HCT116 (cell line): Measurements from ENCODE around the gene SDR42E2. TPM values are rescaled to one million over a fixed set of nuclear protein-coding genes. Genes with fewer than 3 reads are reported as not detected.
A peak's percentile ranks its signal among the peaks of the same experiment; 100 is the strongest.

Experiments
- ATAC-seq: fragments of 200-7000 bp; cut with Tn5 transposase; 2 replicates; pipeline ENCODE4 v1.9.1; 2020; ENCODE audit warnings: mild to moderate bottlenecking, moderate library complexity
- BruUV-seq: library from RNA; stranded (reverse); fragments of 400-500 nt; replicated peaks from 2 replicates; lab custom pipeline; 2021; lab: Mats Ljungman, UMichigan
- CTCF ChIA-PET: fragments of 300-600 bp; sonication (Branson Sonifier 250); formaldehyde crosslinking; loops from one replicate; lab custom pipeline; 2021; ENCODE audit warnings: antibody characterized with exemption; lab: Charles Lee
- POLR2A ChIA-PET: fragments of 300-600, 350-600 bp; sonication (Branson Sonifier 250); formaldehyde crosslinking; loops from one replicate; lab custom pipeline; 2021; ENCODE audit warnings: antibody characterized with exemption; lab: Charles Lee
- RAD21 ChIA-PET, 2 experiments: fragments of 300-600 bp; sonication (Branson Sonifier 250); formaldehyde crosslinking; loops; one replicate each; lab custom pipeline; 2023; ENCODE audit warnings: low total read pairs in 2 of 2; ENCODE audit not compliant: uncharacterized antibody in 2 of 2, unreplicated experiment in 2 of 2, low non-redundant PET in 1 of 2; lab: Charles Lee
- DNase-seq: peaks from one replicate; pipeline ENCODE4 v3.0.0-alpha.2; 2010; ENCODE audit warnings: low read depth, low spot score
- H2AFZ ChIP-seq: fragments of 200-600 bp; shearing (Covaris generic), sonication (generic); 2 replicates; pipeline ENCODE4 v1.6.1; 2017; ENCODE audit warnings: low read depth, mixed run types, mixed read lengths, antibody characterized with exemption, low read length; ENCODE audit not compliant: poor library complexity, severe bottlenecking
- H3K27ac ChIP-seq: 2 replicates; pipeline ENCODE4 v1.5.1; 2012; ENCODE audit warnings: low read depth, low read length
- H3K27me3 ChIP-seq: fragments of 200-600 bp; sonication (generic); 2 replicates; pipeline ENCODE4 v1.6.1; 2016; ENCODE audit warnings: mixed run types, low read length, mixed read lengths; ENCODE audit not compliant: insufficient read depth
- H3K36me3 ChIP-seq, 2 experiments: fragments of 200-500 bp in 1 of 2; fragments of 200-600 bp in 1 of 2; sonication (Bioruptor generic) in 1 of 2; sonication (generic) in 1 of 2; 2 replicates each; pipeline versions ENCODE4 v1.5.1 to v1.6.1; 2014 to 2016; ENCODE audit warnings: low read length in 2 of 2, inconsistent platforms in 1 of 2, mixed read lengths in 1 of 2, mixed run types in 1 of 2; ENCODE audit not compliant: insufficient read depth in 2 of 2, control insufficient read depth in 1 of 2
- H3K4me1 ChIP-seq, 2 experiments: fragments of 200-600 bp in 1 of 2; sonication (generic) in 1 of 2; 2 replicates each; pipeline versions ENCODE4 v1.5.1 to v1.6.1; 2012 to 2017; ENCODE audit warnings: low read length in 2 of 2, inconsistent platforms in 1 of 2, mild to moderate bottlenecking in 1 of 2, mixed read lengths in 1 of 2, mixed run types in 1 of 2, moderate library complexity in 1 of 2; ENCODE audit not compliant: insufficient read depth in 2 of 2, control insufficient read depth in 1 of 2
- H3K4me2 ChIP-seq: fragments of 200-600 bp; sonication (generic); 2 replicates; pipeline ENCODE4 v1.6.1; 2017; ENCODE audit warnings: mixed run types, low read length, mixed read lengths
- H3K4me3 ChIP-seq, 2 experiments: fragments of 200-600 bp in 1 of 2; sonication (generic) in 1 of 2; replicated peaks in 1 of 2; 2 replicates each; pipeline ENCODE4 v1.5.1; 2011 to 2016; ENCODE audit warnings: low read length in 2 of 2, control low read depth in 1 of 2, low read depth in 1 of 2, mild to moderate bottlenecking in 1 of 2, mixed read lengths in 1 of 2, mixed run types in 1 of 2
- H3K79me2 ChIP-seq: fragments of 200-600 bp; sonication (generic); 2 replicates; pipeline ENCODE4 v1.6.1; 2017; ENCODE audit warnings: mild to moderate bottlenecking, mixed run types, low read length, moderate library complexity, mixed read lengths; ENCODE audit not compliant: insufficient read depth
- H3K9ac ChIP-seq: fragments of 200-600 bp; sonication (generic); 2 replicates; pipeline ENCODE4 v1.6.1; 2016; ENCODE audit warnings: low read length, mixed read lengths
- H3K9me2 ChIP-seq: fragments of 200-600 bp; sonication (generic), shearing (Covaris generic); 2 replicates; pipeline ENCODE4 v1.6.1; 2017; ENCODE audit warnings: mixed run types, mild to moderate bottlenecking, moderate library complexity; ENCODE audit not compliant: insufficient read depth
- H3K9me3 ChIP-seq, 2 experiments: fragments of 200-500 bp in 1 of 2; fragments of 200-600 bp in 1 of 2; sonication (Bioruptor generic) in 1 of 2; sonication (generic) in 1 of 2; 2 replicates each; pipeline ENCODE4 v1.6.1; 2014 to 2017; ENCODE audit warnings: low read length in 2 of 2, mixed read lengths in 2 of 2, inconsistent platforms in 1 of 2, low read depth in 1 of 2, mild to moderate bottlenecking in 1 of 2, mixed run types in 1 of 2, moderate library complexity in 1 of 2; ENCODE audit not compliant: control insufficient read depth in 1 of 2, insufficient read depth in 1 of 2
- H4K20me1 ChIP-seq: fragments of 200-600 bp; sonication (generic), shearing (Covaris generic); 2 replicates; pipeline ENCODE4 v1.6.1; 2017; ENCODE audit warnings: mixed run types, mild to moderate bottlenecking, moderate library complexity; ENCODE audit not compliant: insufficient read depth
- ATF3 ChIP-seq: IDR thresholded peaks from 2 replicates; pipeline ENCODE4 v1.6.1; 2012
- CBX3 ChIP-seq: IDR thresholded peaks from 2 replicates; pipeline ENCODE4 v1.6.1; 2012; ENCODE audit warnings: low read depth
- CEBPB ChIP-seq: IDR thresholded peaks from 2 replicates; pipeline ENCODE4 v1.6.1; 2012; ENCODE audit warnings: low read depth
- EGR1 ChIP-seq: IDR thresholded peaks from 2 replicates; pipeline ENCODE4 v1.6.1; 2012; ENCODE audit warnings: low read depth
- ELF1 ChIP-seq: IDR thresholded peaks from 2 replicates; pipeline ENCODE4 v1.6.1; 2012; ENCODE audit warnings: low read depth, borderline replicate concordance
- EZH2 ChIP-seq: fragments of 200-600 bp; sonication (generic); IDR thresholded peaks from 2 replicates; pipeline ENCODE4 v1.6.1; 2017; ENCODE audit warnings: antibody characterized with exemption, mixed run types
- EZH2phosphoT487 ChIP-seq: fragments of 200-600 bp; IDR thresholded peaks from 2 replicates; pipeline ENCODE4 v1.6.1; 2018; ENCODE audit warnings: antibody characterized with exemption, borderline replicate concordance
- FOSL1 ChIP-seq: IDR thresholded peaks from 2 replicates; pipeline ENCODE4 v1.6.1; 2012; ENCODE audit warnings: low read depth
- JUND ChIP-seq: IDR thresholded peaks from 2 replicates; pipeline ENCODE4 v1.6.1; 2012
- MAX ChIP-seq: IDR thresholded peaks from 2 replicates; pipeline ENCODE4 v1.6.1; 2012
- POLR2A ChIP-seq: IDR thresholded peaks from 2 replicates; pipeline ENCODE4 v1.7.0; 2011; ENCODE audit warnings: borderline replicate concordance; ENCODE audit not compliant: insufficient read depth, insufficient read length; ENCODE audit errors: extremely low read depth
- POLR2AphosphoS5 ChIP-seq: IDR thresholded peaks from 2 replicates; pipeline ENCODE4 v1.6.1; 2011; ENCODE audit warnings: mild to moderate bottlenecking, low read depth, low read length, moderate library complexity
- RAD21 ChIP-seq: IDR thresholded peaks from 2 replicates; pipeline ENCODE4 v1.6.1; 2012; ENCODE audit warnings: low read depth, mild to moderate bottlenecking
- SIN3A ChIP-seq: IDR thresholded peaks from 2 replicates; pipeline ENCODE4 v1.6.1; 2012; ENCODE audit warnings: low read depth
- SP1 ChIP-seq: IDR thresholded peaks from 2 replicates; pipeline ENCODE4 v1.6.1; 2012; ENCODE audit warnings: low read depth
- SRF ChIP-seq: IDR thresholded peaks from 2 replicates; pipeline ENCODE4 v1.6.1; 2012; ENCODE audit warnings: low read depth
- TCF7L2 ChIP-seq: IDR thresholded peaks from 2 replicates; pipeline ENCODE4 v1.7.0; 2011; ENCODE audit warnings: borderline replicate concordance, inconsistent platforms; ENCODE audit not compliant: insufficient read depth, insufficient read length; ENCODE audit errors: extremely low read depth
- YY1 ChIP-seq: IDR thresholded peaks from 2 replicates; pipeline ENCODE4 v1.6.1; 2011; ENCODE audit warnings: low read length, low read depth, moderate library complexity, mild to moderate bottlenecking; ENCODE audit not compliant: insufficient replicate concordance; ENCODE audit errors: extremely low read depth
- ZBTB33 ChIP-seq: IDR thresholded peaks from 2 replicates; pipeline ENCODE4 v1.6.1; 2011; ENCODE audit warnings: mild to moderate bottlenecking, low read length, moderate library complexity; ENCODE audit not compliant: insufficient replicate concordance; ENCODE audit errors: extremely low read depth
- ZFX ChIP-seq: fragments of 450-650 bp; IDR thresholded peaks from 2 replicates; pipeline ENCODE4 v1.6.1; 2017
- ZNF274 ChIP-seq: fragments of 200-500 bp; sonication (Bioruptor generic); IDR thresholded peaks from 2 replicates; pipeline ENCODE4 v1.6.1; 2014; ENCODE audit warnings: mild to moderate bottlenecking, low read depth, low read length, inconsistent platforms
- intact Hi-C: fragments of 100-400 bp; cut with micrococcal nuclease; formaldehyde crosslinking; loops from 2 replicates; pipeline ENCODE4 v1.10.0; 2022
- total RNA-seq: library from RNA; stranded (reverse); gene quantifications from one replicate; pipeline ENCODE4 v1.2.1, GENCODE V29; 2021; ENCODE audit not compliant: unreplicated experiment
- TF ChIP-seq, protein P1 (sequence below), 3 experiments: fragments of 200-600 bp in 1 of 3; sonication (generic) in 1 of 3; IDR thresholded peaks in 2 of 3; conservative IDR thresholded peaks in 1 of 3; 2 replicates each; pipeline ENCODE4 v1.5.1; 2012 to 2017; ENCODE audit warnings: low read depth in 2 of 3, low read length in 2 of 3, antibody characterized with exemption in 1 of 3, borderline replicate concordance in 1 of 3, control low read depth in 1 of 3, mild to moderate bottlenecking in 1 of 3, mixed read lengths in 1 of 3, mixed run types in 1 of 3, moderate library complexity in 1 of 3; ENCODE audit not compliant: insufficient read depth in 1 of 3

Gene SDR42E2
- total RNA-seq, 1 experiment from 2014 or later = 0.27 TPM

GRCh38 chr16:22206013-22206841 lies 43.9 kb downstream of the SDR42E2 start, which contains the start of gene EEF2K:
TSS of gene EEF2K (plus strand) at chr16:22206278. CDS start at chr16:22225730, 19,452 bp downstream.
- H3K9me2 ChIP-seq = no peaks in the 10 kb centered on the region
- no TSS peak for BruUV-seq
- peak within 1 kb of the TSS; percentile 93 for H3K4me2 ChIP-seq
- peak; percentile 91 for ATAC-seq
- peaks cover 0 to 7% of the 10 kb centered on the region in 2 experiments; a peak in 1 of 4 replicates for H3K36me3 ChIP-seq
- peak within 1 kb of the TSS; percentile 90 for H3K9ac ChIP-seq
- H3K9me3 ChIP-seq = no peaks in the 10 kb centered on the region; a peak in 1 of 4 replicates
- H3K27me3 ChIP-seq = no peaks in the 10 kb centered on the region
- ChIA-PET CTCF (interaction anchor here (0.7 to 1.0 kb wide), 2 partner anchors 92 to 94 kb away, joined by 3 to 8 read pairs; no protein-coding TSS in a partner anchor), RAD21 (interaction anchor here (0.9 to 1.0 kb wide), 2 partner anchors 15 to 94 kb away, joined by 3 read pairs; no protein-coding TSS in a partner anchor), POLR2A (no interaction called here)
- H3K4me3 ChIP-seq = peak within 1 kb of the TSS; percentile 84 to 94
- peak within 1 kb of the TSS; percentile 28 for H2AFZ ChIP-seq
- H3K79me2 ChIP-seq = peaks cover 48% of the 10 kb centered on the region
- peak; percentile 95 for DNase-seq
- intact Hi-C loops = loop anchor here (1.0 to 2.0 kb wide), 2 partner anchors 27 to 91 kb away; partner anchors contain the start of gene POLR3E
- H3K27ac ChIP-seq = peak within 1 kb of the TSS; percentile 85
- peaks cover 16 to 25% of the 10 kb centered on the region in 2 experiments for H3K4me1 ChIP-seq
- H4K20me1 ChIP-seq = no peaks in the 10 kb centered on the region
- peak; percentile 79 for TF ChIP-seq YY1
- TF ChIP-seq POLR2AphosphoS5 = peak; percentile 89
- TF ChIP-seq ZNF274 = no peak
- TF ChIP-seq SP1 = peak; percentile 65
- no peak for TF ChIP-seq JUND
- no peak for TF ChIP-seq ATF3
- no peak for TF ChIP-seq EZH2phosphoT487
- TF ChIP-seq POLR2A = no peak
- TF ChIP-seq CBX3 = peak; percentile 91
- peak; percentile 76 for TF ChIP-seq TCF7L2
- TF ChIP-seq MAX = peak; percentile 97
- no peak; the same call in 1 of the 2 replicates for TF ChIP-seq SRF
- no peak for TF ChIP-seq FOSL1
- peak; percentile 88 for TF ChIP-seq SIN3A
- TF ChIP-seq, protein P1, sequence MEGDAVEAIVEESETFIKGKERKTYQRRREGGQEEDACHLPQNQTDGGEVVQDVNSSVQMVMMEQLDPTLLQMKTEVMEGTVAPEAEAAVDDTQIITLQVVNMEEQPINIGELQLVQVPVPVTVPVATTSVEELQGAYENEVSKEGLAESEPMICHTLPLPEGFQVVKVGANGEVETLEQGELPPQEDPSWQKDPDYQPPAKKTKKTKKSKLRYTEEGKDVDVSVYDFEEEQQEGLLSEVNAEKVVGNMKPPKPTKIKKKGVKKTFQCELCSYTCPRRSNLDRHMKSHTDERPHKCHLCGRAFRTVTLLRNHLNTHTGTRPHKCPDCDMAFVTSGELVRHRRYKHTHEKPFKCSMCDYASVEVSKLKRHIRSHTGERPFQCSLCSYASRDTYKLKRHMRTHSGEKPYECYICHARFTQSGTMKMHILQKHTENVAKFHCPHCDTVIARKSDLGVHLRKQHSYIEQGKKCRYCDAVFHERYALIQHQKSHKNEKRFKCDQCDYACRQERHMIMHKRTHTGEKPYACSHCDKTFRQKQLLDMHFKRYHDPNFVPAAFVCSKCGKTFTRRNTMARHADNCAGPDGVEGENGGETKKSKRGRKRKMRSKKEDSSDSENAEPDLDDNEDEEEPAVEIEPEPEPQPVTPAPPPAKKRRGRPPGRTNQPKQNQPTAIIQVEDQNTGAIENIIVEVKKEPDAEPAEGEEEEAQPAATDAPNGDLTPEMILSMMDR (IDR thresholded peaks at IDR 0.05 in 2 of 3, conservative IDR thresholded peaks at IDR 0.05 in 1 of 3; ENCODE audit: borderline replicate concordance in 1 of 3, insufficient read depth in 1 of 3, low read depth in 2 of 3, low read length in 2 of 3) = peak; percentile 61 to 96 (median 62)
- TF ChIP-seq EZH2 = no peak
- no peak for TF ChIP-seq ELF1
- TF ChIP-seq RAD21 = peak; percentile 80
- peak; percentile 72 for TF ChIP-seq ZFX
- no peak; the same call in 1 of the 2 replicates for TF ChIP-seq CEBPB
- no peak; the same call in 1 of the 2 replicates for TF ChIP-seq EGR1
- no peak for TF ChIP-seq ZBTB33
